ENCODE results near the gene GALNT14.

GALNT14 gene

DNA sequence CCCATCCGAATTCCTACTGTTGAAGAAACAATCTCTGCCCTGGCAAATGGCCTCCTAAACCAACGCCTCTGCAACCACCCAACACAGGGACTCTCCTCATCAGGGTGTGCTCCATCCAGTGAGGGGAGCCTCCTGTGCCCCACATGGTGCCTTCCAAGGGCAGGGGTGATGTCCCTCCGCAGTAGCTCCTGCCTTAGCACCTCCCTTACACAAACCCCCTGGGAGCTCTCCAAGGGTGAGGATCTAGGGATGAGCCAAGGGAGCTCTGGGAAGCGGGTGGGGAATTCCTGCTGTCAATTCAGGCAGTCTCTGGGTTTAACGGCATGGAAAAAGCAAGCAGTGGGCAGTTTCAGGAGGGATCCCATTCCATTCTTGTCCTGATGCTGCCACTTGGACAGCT is 3.8 kb downstream of the GALNT14 start:
- DNase-seq: no peak

DNA sequence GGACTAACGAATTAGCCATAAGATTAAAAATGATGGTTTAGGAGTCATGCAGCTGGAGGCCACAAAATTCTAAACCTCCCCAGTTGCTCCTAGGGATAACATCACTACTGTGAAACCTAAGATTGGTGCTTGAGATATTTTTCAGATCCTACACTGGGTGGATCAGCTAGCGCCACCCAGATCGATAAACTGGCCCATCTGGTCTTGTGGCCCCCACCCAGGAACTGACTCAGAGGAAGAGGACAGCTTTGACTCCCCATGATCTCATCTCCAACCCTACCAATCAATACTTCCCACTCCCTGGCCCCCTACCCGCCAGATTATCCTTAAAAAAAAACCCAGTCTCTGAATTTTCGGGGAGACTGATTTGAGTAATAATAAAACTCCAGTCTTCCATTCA is 5.5 kb downstream of the GALNT14 start:
- no peak for DNase-seq

DNA sequence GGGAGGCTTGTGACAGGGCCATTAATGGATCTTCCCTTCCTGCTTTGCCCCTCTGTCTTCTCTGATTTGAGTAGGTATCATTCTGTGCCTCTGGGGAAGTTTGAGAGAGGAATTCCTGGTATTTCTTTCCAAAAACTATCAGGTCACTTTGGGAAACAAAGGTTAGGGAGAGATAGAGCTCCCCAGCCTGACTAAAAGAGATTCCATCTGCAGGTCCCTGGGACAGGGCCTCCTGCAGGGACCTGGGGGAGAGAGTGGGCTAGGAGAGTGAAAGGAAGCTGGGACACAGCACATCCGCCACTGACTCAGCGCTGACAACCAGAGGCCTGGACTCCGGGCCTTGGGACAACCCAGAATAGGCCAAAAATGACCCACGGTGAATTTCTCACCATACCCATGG is 6.4 kb downstream of the GALNT14 start:
- no peak for DNase-seq

DNA sequence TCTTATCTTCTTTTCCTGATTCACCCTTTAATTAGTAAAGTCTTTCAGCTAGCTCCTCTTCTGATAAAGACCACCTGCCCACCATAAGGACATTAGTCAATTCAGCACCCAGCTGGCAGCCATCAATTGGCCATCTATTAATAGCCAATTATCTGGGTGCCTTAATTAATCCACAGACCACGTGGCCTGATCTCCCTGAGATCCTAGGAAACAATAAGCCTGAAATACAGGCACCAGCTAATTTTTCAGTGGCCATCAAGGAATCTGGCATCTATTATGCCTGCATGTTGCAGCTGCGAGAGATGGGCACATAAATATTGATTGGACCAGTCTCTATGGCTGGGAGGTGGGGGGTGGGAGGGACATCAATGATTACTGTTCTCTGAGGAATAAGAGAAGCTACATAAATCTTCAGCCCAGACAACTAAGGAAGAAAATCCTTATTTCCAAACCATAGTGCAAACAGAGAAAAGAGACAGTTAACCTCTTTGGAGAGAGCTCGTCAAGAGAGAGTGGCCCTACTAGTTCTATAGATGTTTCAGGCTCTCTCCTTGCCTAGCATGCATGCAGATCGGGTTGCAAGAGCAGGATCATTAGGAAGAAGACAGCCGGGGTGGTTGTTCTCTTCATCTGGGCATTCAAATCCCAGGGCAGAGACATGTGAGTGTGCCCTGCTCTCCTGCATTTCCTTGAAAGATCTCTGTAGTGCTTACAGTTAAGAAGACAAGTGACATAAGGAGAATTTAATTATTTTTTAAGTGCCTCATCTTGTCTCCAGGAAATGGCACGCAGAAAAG is 8.7 kb downstream of the GALNT14 start:
- no peak for DNase-seq

DNA sequence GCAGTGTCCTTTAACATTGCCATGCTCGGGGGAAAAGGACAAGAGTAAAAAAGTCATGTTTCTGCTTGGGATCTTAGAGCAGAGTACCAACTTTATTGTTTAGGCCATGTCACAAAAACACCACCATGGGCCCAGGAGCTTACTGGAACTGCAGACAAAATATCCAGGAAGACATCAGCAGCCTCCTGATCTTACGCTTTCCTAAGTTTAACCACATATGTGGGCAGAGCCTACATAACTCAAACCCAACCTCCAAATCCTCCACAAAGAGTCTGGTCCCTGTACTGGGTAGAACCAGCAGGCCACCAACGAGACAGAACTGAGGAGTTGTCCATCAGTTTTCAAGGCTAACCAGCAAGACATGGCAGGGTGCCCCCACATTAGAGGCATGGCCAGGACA is 10.3 kb downstream of the GALNT14 start:
- no peak for DNase-seq

DNA sequence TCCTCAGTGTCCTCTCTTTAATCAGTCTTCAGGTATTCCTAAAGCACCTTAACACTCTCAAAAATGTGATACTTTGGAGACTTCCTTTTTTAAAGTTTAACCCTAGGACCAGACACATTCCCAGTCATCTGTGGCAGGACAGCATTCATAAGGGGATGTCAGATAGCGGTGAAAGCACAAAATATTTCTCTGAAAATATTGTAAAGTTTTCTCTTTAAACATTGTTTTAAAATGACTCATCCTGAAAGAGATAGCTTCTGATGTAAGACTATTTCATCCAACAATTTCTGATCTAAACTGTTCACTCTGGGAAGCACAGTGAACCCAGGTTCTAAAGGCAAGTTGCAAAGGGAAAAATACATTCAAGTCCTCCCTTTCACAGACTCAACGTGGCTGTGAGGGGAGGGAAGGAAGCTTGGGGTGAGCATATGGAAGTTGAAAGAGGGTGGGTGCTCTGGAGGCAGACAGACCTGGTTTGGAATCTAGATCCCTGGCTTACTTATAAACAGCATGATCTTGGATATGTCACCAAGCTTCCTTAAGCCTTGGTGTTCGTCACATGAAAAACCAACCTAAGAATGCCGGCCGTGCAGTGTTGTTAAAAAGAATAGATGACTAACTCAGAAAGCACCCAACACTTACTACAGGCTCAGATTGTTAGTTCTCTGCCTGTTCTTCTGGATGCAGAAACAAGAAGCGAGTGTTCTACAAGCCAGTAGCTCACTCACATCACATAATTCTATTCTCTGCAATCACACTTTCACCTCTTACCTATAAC is 12.1 kb downstream of the GALNT14 start:
- DNase-seq: no peak

DNA sequence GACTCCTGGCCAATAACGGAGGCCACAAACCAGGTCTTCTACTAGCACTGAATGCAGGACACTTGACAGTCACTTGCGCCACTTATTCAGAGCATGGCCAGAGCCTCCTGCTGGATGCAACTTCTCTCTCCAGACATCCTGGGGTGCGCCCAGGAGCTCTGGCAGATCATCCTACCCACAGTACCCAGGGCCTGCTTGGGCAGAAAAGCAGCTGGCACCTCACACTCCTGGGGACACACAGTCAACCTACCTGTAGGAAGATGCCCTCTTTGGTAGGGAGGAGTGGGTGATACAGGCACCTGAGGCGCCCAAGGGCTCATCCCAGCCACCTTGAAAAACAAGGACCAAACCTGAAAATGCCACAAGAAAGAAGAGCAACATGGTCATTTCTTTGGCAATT is 13.3 kb downstream of the GALNT14 start:
- no peak for DNase-seq

DNA sequence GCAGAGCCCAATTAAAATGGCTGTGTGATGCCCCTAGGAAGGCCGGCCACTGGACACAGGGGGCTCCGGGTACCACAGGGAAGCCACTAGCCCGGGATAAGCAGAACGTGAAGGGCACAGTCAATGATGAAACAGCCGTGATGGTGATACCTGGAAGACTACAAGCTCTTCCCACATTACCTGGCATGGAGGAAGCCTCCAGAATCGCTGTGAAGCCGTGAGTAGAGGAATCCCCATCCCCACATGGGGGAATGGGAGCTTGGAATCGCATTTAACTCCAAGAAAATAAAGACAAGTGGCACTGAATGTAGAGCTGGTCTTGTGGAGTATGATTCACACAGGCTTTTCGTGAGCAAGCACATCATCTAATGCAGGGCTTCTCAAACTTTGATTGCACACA is 16.1 kb downstream of the GALNT14 start:
- DNase-seq: no peak

DNA sequence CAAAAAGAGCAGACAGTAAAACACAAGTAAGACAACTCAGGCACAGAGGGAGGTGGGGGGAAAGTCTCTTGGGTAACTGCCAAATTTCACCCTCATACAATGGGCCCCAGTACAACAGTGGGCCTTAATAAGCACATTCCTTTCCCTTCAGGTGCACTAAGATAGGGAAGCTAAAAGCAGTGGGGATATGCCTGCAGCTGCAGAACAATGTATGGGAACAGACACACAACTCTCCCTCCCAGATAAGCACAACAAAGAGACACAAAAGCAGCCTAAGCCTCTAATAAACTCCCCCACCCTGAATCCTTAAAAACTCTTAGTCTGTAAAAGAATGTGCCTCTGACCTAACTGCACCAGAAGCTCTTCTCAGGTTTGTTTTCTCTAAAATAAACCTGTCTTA is 24.5 kb downstream of the GALNT14 start:
- DNase-seq: no peak

DNA sequence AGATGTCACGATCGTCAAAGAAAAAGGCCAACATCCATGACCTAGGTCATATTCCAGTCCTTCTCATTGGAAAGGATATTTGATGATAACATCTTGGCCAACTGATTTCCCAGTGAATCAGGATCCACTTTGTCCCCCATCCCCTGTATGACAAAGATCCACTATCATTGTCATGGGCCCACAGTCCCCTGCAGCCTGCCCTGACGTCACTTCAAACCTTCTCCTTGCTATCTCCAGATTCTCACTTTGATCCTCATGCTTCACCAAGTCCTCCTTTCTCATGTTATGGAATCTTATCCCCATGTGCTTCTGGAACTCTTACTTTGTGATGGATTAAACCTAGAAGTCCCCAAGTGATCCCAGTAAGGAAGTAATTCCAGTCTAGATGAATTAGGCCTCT is 25.7 kb downstream of the GALNT14 start:
- no peak for DNase-seq

DNA sequence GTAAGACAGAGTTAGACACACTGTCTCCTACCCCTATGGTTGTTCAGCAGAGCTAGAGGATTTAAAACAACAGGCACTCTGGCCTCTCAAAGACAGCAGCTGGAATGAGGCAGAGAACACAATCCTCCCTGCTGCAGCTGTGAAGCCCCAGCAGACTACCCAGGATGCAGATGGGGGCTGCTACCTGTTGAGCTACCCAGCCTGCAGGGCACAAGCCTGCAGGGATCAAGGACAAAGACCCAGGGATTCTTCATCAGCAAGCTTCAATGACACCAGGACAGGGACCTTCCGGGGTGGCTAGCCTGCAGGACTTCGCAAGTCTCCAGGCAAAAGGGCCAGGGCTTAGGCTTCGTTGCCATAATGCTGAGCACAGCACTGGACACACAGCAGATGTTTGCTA is 27.2 kb downstream of the GALNT14 start:
- no peak for DNase-seq

DNA sequence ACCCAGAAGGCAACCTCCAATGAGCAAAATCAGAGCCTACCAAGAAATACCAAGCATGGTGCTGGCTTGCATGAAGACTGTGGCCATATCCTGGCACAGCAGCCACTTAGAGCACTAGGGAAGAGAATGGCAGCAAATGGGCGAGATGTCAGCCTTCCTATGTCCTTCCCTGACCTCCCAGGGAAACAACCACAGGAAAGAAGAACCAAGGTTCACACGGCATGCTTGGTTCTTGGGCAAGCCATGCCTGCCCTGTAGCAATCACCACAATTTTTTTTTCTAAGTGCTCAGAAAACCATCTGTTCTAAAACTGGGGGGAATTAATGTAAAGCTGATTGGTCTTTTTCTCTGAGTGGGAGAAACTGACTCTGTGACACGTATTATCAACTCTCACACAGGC is 27.8 kb downstream of the GALNT14 start:
- DNase-seq: no peak

DNA sequence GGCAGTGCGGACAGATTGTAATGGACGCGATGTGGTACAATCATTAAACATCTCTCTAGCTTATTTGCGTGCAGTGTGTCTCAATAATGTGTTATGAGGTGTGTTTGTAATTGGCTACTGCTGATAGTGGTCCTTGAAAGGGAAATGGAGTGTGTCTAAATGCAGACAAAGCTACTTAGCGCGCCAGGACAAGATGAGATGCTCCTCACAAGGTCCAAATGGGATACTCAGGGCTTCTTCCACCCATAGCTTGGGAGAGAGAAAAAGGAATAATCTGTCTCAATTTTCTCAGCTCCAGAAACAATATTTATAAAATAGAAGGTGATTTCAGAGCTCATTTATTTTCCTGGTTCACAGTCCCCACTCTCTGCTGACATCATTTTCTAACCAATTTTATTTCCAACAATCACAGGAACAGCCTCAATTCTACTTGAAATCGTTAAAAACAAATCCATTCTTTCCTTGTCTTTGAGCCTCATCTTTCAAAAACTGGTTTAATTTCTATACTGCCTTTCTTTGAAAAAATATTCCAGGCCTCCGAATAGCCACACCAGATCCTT is 28.5 kb downstream of the GALNT14 start:
- no peak for DNase-seq

DNA sequence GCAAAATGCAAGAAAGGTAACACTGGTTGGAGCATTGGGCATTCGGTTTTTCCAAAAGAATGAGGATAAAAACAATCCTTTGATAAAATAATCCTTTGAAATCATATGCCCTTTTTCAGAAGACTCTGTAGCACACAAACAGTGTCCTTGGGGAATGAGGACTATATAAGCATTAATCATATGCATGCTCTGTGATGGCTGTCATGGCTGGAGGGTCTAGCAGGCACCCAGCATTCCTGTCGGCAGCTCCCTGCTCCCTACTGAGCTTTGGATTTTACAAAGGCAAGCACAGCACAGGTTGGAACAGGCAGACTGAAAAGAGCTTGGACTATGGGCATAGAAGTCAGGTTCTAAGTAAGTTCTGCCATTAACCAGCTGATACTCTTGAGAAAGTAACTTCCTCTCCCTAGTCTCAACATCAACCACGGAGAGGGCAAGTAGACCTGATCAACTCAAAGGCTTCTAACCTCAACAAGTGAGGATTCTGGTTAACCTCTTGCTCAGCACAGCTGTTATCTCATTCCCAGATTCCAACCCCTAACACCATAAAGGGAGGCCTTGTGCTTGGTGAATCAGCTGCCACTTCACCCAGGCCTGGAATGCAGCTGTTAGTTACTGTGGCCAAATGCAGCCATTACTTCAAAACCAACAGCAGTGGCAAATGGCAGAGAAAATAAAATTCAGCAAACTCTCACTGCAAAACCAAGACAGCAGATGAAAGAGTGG is 29.5 kb downstream of the GALNT14 start:
- DNase-seq: no peak

DNA sequence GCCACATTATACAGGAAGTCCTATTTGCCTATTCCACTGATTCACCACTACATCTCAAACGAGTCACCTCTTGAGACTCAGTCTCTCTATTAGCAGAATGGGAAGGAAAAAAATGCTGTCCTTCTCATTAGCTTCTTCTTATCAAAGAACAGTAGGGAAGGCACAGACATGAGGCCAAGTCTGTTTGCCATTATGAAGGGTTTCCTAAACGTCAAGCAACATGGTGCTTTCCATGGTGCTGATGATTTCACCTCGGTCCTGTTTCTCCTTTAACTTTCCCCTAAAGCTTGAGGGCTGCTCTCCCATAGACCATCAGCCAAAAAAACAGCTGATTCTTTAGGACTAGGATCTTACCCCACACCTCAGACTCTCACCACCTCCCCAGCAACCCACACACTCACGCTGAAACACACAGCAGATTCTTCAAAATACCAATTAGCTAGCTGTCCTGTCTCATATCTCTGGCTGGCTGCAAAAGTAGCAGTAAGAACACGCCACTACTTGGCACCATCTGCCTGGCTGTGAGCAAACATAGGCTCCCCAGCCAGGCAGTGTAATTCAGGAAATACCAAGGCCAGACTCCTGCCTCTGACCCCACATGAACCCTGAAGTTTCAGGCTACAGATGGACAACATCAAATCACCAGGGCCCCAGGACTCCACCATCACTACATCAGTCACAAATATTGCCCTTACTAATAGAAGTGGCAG is 30.5 kb downstream of the GALNT14 start:
- no peak for DNase-seq

DNA sequence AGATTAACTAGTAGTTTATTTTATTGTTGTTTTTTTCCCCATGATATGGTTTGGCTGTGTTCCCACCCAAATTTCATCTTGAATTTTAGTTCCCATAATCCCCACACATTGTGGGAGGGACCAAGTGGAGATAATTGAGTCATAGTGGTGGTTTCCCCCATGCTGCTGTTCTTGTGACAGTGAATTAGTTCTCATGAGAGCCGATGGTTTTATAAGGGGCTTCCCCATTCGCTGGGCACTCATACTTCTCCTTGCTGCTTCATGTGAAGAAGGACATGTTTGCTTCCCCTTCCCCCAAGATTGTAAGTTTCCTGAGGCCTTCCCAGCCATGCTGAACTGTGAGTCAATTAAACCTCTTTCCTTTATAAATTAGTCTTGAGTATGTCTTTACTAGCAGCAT is 36.5 kb downstream of the GALNT14 start:
- DNase-seq: no peak

DNA sequence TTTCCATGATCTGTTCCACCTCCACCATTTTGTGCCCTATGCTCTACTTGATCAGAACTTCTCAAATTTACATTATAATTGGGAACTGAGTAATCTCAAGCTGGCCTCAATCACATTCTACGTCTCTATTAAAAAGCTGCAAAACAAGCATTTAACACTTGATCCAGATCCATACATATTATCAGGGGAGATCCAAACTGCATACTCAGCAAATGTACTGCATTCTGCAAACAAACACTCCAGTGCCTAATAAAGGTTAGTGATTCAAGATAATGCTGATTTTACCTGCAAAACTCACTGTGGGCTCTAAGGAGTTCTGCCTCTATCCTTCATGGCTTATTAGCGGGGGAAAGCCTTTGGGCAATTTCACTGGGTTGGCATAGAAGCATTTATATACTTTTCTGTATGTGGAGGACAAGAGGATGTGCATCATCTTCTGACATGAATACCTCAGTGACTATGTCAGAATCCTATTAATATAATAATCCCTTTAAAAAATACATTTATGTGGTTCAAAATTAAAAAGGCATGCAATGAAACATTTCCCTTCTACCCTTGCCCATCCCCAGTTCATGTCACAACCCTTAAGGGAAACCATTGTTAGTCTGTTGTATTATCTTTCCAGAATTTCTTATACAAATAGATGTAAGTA is 40.2 kb downstream of the GALNT14 start:
- no peak for DNase-seq

DNA sequence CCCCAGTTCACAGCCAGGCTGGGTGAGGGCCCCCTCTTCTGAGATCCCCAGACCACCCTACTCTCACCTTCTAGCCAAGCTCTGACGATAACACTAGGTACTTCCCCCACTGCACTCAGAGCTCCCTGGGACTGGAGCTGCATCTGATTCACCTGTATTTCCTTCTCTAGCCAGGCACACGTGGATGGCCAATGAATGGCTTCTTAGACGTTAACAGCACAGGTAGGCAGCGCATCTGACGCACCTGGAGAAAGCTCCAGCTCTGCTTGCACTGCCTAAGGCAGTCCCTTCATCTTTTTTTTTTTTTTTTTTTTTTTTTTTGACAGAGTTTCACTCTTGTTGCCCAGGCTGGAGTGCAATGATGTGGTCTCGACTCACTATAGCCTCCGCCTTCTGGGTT is 48.1 kb downstream of the GALNT14 start:
- DNase-seq: no peak

DNA sequence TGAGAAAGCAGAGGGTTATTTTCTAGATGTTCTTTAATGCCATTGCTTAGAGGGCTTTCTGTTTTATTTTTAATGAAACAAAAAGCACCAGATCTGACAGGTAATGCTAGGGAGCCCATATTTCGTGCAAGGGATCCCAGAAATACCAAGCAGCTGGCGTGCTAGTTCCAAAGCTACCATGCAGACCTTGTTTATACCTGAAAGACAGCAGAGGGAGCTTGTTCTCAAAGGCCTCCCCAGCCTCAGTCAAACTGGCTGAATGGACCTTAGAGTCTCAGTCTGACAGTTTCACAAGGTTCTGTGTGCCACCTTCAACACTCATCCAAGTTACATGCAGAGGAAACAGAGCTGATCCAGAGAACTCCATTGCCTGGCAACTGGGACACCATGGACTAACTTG is 48.6 kb downstream of the GALNT14 start:
- DNase-seq: no peak

DNA sequence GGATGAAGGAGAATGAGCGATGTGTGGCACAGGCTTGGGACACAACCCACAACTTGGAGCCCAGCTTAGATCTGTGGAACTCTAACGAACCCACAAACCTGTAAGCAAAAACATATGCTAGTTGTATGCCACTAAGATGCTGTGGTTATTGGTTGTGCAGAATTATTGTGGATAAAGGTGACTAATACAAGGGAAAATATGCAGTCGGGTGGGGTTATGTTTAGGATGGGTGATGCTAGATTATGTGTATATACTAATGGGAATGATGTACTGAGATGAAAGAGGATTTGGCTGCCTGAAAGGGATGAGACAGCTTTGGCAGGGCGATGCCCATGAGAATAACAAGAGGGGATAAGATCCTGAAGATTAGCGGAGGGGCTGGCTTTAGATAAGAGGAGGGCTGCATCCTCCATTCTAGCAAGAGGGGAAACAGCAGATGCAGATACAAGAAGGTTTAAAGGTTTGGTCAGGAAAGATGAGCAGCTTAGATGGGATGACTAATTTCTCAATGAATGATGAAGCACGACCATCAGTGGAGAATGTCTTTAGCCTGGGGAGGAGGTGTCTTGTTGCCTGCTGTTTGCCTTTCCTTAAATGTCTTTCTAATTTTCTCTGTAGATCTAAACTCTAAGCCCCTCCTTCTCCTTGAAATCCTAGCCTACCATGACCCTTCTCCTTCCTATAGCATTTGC is 49.6 kb downstream of the GALNT14 start:
- DNase-seq: no peak

DNA sequence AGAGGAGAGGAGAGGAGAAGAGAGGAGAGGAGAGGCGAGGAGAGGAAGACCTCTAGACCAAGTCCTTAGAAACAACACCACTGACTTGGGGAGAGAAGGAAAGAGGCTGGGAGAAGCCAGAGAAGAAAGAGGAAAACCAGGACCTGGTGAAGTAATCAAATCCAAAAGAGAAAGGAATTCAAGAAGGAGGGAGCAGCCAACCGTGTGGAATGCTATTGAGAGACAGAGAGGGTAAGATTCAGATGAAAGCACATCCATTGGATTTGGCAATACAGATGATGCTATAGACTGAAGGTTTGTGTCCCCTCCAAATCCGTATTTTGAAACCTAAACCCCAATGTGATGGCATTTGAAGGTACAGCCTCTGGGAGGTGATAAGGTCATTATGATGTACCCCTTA is 50.7 kb downstream of the GALNT14 start:
- DNase-seq: no peak

DNA sequence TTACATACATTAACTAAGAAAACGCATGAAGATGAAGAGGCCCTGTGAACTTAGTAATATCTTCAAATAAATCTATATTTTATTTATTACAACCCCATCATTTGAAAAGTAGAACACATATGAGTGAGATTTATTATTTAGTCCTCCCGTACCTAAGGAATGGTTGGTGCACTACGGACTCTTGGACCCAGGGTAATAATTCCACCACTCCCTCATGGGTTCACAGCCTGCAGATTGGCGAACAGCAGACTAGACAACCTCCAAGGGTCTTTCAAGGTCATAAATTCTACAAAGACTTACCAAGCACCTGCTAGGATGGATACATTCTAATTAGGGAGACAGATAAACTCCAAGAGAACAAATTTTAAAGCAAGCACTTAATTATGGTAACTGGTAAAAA is 51.6 kb downstream of the GALNT14 start:
- DNase-seq: no peak
